Activated CD4-positive, alpha-beta T cell treated with anti-CD3 and anti-CD28 coated beads, Interleukin-2, amount 10 ng/mL, durations not matched to agents 24 days and 14 days (primary cell): ENCODE measurements around the gene SDR42E2. TPM values are rescaled to one million over a fixed set of nuclear protein-coding genes. Genes with fewer than 3 reads are reported as not detected.
"Not testable (repeated sequence)": the region's sequence is repeated elsewhere in the genome, so short reads cannot be mapped to it uniquely, and the experiment has no call there.

Experiments used
- DNase-seq: peaks from one replicate; pipeline ENCODE4 v3.0.0; 2022
- H3K27ac Mint-ChIP-seq: one replicate; pipeline ENCODE4 v1.8.0; 2022; ENCODE audit warnings: mild to moderate bottlenecking, mixed read lengths
- H3K27me3 Mint-ChIP-seq: one replicate; pipeline ENCODE4 v1.8.0; 2022; ENCODE audit warnings: mixed read lengths
- H3K36me3 Mint-ChIP-seq: one replicate; pipeline ENCODE4 v1.8.0; 2022; ENCODE audit warnings: low read depth, mild to moderate bottlenecking, mixed read lengths
- H3K4me1 Mint-ChIP-seq: one replicate; pipeline ENCODE4 v1.8.0; 2021; ENCODE audit warnings: mixed read lengths
- H3K4me3 Mint-ChIP-seq: one replicate; pipeline ENCODE4 v1.8.0; 2022; ENCODE audit warnings: mild to moderate bottlenecking, moderate library complexity, mixed read lengths
- H3K9me3 Mint-ChIP-seq: one replicate; pipeline ENCODE4 v1.8.0; 2021; ENCODE audit warnings: mixed read lengths
- intact Hi-C: fragments of 100-400 bp; cut with micrococcal nuclease; formaldehyde crosslinking; loops from one replicate; pipeline ENCODE4 v1.15.1; 2023
- total RNA-seq: library from RNA; stranded (reverse); gene quantifications from 2 replicates; pipeline ENCODE4 v1.2.3, GENCODE V29; 2022

Gene SDR42E2
- total RNA-seq, 1 donor from 2014 or later = 0.07 TPM

DNA sequence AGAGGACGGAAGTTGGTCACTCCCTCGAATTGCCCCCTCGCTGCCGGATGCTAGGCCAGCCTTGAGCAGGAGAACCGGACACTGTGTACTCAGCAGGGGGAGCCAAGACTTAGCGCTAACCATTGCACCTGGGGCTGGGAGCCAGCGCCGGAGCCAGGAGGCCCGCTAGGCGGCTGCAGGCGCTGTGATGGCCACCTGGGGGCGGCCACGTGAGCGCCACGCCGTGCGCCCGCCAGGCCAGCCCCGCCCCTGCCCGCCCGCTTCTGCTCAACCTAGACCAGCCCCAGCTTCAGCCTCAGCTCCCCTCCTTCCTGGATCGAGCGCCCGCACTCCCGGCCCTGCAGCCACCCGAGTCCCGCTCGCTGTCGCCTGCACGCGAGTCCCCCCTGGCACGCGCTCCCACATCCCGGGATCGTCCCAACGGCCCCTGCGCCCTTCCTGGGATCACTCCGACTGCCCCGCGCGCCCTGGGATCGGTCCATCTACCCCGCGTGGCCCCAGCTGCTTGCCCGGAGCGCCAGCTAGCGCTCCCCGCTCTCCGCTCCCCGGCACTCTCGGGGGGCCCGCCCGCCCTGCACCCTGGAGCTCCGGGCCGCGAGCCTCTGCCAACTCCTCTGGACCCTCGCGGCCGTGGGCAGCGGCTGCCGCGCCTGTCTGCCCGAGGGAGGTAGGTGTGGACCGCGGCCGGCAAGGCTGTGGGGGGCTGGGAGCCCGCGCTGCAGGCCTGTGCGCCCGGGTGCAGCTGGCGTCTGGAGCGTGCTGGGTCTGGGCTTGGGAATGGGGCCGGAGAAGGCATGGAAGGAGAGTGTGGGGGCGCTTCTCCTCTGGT, 43.9 kb downstream of the SDR42E2 start, which contains the start of gene EEF2K:
TSS of gene EEF2K (plus strand) at position 266 of the 829 bp plus-strand sequence. CDS start 19,452 bp downstream, outside the sequence.
- Mint-ChIP-seq H3K9me3 (peaks cover 4% of the 10 kb centered on the region), H3K4me1 (peaks cover 27% of the 10 kb centered on the region), H3K36me3 (peaks cover 19% of the 10 kb centered on the region)

DNA sequence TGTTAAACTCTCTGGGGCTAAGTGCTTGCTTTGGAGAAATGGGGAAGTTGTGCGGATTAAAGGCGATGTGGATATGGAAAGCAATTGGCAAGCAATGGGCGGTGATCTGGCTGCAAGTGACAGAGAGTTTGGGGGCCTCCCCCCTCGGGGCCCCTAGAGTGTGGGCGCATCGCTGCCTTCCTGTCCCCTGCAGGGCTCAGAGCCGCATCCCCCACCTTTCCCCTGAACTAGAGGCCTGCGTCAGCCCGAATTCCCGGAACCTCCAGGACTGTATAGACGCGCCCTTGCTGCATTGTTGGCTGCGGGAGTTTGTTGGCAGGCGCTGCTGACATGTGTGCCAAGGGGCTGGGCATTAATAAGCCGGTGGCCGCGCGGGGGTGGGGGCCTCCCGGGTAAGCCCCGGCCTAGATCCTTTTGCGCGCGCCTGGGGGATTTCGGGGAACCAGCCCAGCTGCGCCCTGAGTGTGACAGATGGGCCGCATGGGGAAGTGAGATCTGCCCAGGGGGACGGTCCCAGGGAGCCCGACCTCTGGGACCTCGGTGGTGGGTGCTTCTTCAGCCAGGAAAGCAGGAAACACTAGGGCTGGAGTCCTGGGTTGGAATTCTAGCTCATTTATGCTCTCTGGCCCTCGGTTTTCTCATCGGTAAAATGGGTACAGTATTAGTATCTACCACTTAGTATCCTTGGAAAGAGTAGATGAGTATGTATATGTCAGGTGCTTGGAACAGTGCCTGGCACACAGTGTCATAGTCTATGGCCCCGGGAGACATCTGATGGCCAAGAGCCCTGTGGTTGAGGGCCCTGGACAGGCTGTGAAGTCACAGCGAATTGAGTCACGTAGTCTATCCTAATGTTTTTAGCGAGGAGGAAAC, 44.8 kb downstream of the SDR42E2 start:
- Mint-ChIP-seq H3K27me3 (no peaks in the 10 kb centered on the region), H3K36me3 (peaks cover 21% of the 10 kb centered on the region), H3K4me3 (peak overlapping the region; percentile 89), H3K4me1 (peaks cover 29% of the 10 kb centered on the region), H3K27ac (peak overlapping the region; percentile 94), H3K9me3 (peaks cover 4% of the 10 kb centered on the region)
- intact Hi-C loops = loop anchor here (1.0 to 5.0 kb wide), 7 partner anchors 12 to 168 kb away; partner anchors contain the start of genes CDR2 and POLR3E
- peak; percentile 83 for DNase-seq

More for the DNA sequence above, 43.9 kb downstream of the SDR42E2 start, which contains the start of gene EEF2K:
- Mint-ChIP-seq H3K4me3 (peak within 1 kb of the TSS; percentile 89), H3K27ac (peak within 1 kb of the TSS; percentile 94), H3K27me3 (no peaks in the 10 kb centered on the region)
- intact Hi-C loops = loop anchor here (1.0 to 5.0 kb wide), 7 partner anchors 11 to 169 kb away; partner anchors contain the start of genes CDR2 and POLR3E
- peak; percentile 94 for DNase-seq

DNA sequence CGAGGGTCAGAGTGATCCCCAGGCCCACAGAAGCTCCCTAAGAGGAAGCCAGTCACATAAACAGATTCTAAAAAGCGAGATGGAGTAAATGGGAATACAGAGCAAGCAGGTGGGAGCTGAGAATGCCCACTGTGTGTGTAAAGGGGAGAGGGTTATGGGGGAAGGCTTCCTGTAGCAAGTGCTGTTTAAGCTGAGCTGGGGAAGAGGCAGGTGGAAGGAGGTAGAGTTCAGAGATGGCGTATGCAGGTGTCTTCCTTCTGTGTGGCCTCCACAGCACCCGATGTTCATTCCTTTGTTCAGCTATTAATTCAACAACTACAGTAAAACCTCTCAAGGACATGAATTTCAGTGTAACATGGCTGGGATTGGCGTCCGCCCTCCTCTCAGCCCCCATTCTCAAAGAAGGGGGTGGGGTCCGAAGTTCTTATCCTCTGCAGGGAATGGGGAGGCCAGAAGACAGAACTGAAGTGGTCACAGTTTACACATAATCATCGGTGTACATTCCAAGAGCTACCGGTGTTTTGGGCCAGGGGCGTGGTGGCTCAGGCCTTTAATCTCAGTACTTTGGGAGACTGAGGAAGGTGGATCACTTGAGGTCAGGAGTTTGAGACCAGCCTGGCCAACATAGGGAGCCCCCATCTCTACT, 45.5 kb downstream of the SDR42E2 start:
- no peak for DNase-seq
- peak overlapping the region; percentile 89 for H3K4me3 Mint-ChIP-seq
- H3K27me3 Mint-ChIP-seq = no peaks in the 10 kb centered on the region
- peaks cover 4% of the 10 kb centered on the region for H3K9me3 Mint-ChIP-seq
- H3K36me3 Mint-ChIP-seq = peaks cover 24% of the 10 kb centered on the region
- peaks cover 29% of the 10 kb centered on the region for H3K4me1 Mint-ChIP-seq
- H3K27ac Mint-ChIP-seq = peak overlapping the region; percentile 94
- intact Hi-C loops = loop anchor here (2.0 to 5.0 kb wide), 4 partner anchors 15 to 167 kb away; partner anchors contain the start of gene CDR2

DNA sequence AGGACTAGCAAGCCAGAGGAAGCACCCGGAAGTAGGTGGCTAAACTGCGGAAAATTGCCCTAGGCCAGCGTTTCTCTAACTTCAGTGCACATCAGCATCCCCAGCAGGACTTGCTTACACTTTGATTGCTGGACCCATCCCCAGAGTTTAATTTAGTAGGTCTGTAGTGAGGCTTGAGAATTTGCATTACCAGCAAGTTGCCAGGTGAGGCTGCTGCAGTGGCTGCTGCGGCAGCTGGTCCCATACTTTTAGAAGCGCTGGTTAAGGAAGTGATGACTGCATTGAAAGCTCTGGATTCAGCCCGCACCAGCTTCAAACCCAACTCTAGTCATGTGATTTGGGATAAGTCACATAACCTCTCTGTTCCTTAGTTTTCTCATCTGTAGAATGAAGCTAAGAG, 48.0 kb downstream of the SDR42E2 start:
- intact Hi-C loops = no loop called here
- peaks cover 37% of the 10 kb centered on the region for H3K4me1 Mint-ChIP-seq
- no peak for DNase-seq
- no peak overlapping the region for H3K4me3 Mint-ChIP-seq
- H3K36me3 Mint-ChIP-seq = peaks cover 43% of the 10 kb centered on the region
- no peak overlapping the region for H3K27ac Mint-ChIP-seq
- peaks cover 4% of the 10 kb centered on the region for H3K9me3 Mint-ChIP-seq
- no peaks in the 10 kb centered on the region for H3K27me3 Mint-ChIP-seq

DNA sequence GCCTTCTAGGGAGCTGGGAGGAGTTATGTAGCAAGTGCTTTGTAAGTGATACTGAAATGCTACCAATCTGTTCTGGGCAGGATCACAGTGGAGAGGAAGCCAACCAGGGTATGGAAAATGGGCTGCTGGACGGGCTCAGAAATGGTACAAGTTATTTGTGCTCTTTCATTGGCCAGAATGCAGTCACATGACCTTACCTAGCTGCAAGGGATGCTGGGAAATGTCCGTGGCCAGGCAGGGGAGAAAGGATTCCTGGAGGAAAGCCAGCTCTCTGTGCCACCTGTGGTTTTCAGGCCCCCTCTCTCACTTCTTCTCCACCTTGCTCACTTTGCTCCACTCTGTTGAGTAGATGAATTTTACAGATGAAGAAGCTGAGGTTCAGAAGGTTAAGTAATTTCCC, 48.5 kb downstream of the SDR42E2 start:
- intact Hi-C loops = no loop called here
- no peaks in the 10 kb centered on the region for H3K27me3 Mint-ChIP-seq
- no peak overlapping the region for H3K27ac Mint-ChIP-seq
- no peak overlapping the region for H3K4me3 Mint-ChIP-seq
- peak; percentile 54 for DNase-seq
- peaks cover 4% of the 10 kb centered on the region for H3K9me3 Mint-ChIP-seq
- H3K36me3 Mint-ChIP-seq = peaks cover 44% of the 10 kb centered on the region
- peaks cover 33% of the 10 kb centered on the region for H3K4me1 Mint-ChIP-seq

DNA sequence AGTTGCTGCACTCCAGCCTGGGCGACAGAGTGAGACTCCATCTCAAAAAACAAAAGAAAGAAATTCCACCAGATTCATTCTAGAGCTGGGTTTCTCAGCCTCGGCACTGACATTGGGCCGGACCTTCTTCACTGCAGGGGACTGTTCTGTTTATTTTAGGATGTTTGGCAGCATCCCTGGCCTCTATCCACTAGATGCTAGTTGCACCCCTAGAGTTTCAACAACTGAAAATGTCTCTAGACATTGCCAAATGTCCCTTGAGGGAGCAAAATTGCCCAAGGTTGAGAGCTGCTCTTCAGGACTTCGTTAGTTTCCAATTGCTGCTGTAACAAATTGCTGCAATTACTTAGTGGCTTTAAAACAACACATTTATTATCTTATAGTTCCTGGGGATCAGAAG, 50.9 kb downstream of the SDR42E2 start:
- no peak overlapping the region for H3K27ac Mint-ChIP-seq
- H3K36me3 Mint-ChIP-seq = peaks cover 44% of the 10 kb centered on the region
- H3K27me3 Mint-ChIP-seq = no peaks in the 10 kb centered on the region
- peaks cover 4% of the 10 kb centered on the region for H3K9me3 Mint-ChIP-seq
- peaks cover 30% of the 10 kb centered on the region for H3K4me1 Mint-ChIP-seq
- no peak overlapping the region for H3K4me3 Mint-ChIP-seq
- intact Hi-C loops = no loop called here
- no peak for DNase-seq

DNA sequence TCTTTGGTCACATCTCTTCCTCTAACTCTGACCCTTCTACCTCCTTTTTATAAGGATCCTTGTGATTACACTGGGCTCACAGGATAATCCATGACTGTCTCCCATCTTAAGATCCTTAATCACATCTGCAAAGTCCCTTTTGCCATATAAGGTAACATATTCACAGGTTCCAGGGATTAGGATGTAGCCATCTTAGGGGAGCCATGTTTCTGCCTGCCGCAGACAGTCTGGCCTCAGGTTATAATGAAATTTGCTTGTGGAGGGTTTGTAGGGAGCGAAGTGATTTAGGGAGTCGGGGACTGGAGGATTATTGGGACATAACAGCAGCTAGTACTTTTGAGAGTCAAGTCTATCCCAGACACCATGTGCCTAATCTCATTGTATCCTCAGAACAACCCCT, 51.5 kb downstream of the SDR42E2 start:
- peaks cover 29% of the 10 kb centered on the region for H3K4me1 Mint-ChIP-seq
- H3K36me3 Mint-ChIP-seq = peaks cover 42% of the 10 kb centered on the region
- no peak overlapping the region for H3K27ac Mint-ChIP-seq
- H3K27me3 Mint-ChIP-seq = no peaks in the 10 kb centered on the region
- H3K9me3 Mint-ChIP-seq = peaks cover 4% of the 10 kb centered on the region
- DNase-seq = no peak
- intact Hi-C loops = no loop called here
- no peak overlapping the region for H3K4me3 Mint-ChIP-seq

DNA sequence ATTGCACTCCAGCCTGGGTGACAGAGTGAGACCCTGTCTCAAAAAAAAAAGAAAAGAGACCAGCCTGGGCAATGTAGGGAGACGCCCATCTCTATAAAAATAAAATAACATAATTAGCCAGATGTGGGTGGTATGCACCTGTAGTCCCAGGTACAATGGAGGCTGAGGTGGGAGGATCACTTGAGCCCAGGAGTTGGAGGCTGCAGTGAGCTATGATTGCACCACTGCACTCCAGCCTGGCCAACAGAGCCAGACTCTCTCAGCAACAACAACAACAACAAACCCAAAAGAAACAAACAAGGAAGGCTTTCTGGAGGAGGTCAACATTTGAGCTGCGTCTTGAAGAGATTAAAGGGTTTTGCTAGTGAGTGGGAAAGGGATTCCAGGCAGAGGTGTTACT, 52.1 kb downstream of the SDR42E2 start:
- no peak for DNase-seq
- Mint-ChIP-seq H3K4me3 (no peak overlapping the region), H3K9me3 (peaks cover 4% of the 10 kb centered on the region), H3K27me3 (no peaks in the 10 kb centered on the region), H3K36me3 (peaks cover 38% of the 10 kb centered on the region), H3K4me1 (peaks cover 25% of the 10 kb centered on the region), H3K27ac (no peak overlapping the region)
- intact Hi-C loops = no loop called here

DNA sequence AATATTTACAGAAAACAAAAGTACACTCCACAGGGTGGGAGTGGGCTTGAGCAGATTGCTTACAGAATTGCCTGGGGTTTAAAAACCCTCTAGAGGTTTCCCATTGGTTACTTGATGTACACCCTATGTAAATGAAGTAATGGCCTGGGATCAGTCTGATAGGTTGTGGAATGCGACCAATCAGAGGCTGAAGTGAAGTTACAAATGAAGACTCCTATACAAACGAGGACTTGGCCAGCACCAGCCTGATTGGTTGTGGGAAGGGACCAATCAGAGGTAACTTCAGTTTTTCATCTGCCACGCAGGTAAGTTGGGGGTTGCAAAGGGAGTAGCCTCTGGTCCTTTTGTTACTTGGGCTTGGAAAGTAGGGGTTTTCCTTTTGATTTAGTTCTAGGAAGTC, 52.6 kb downstream of the SDR42E2 start:
- peaks cover 39% of the 10 kb centered on the region for H3K36me3 Mint-ChIP-seq
- H3K27ac Mint-ChIP-seq = no peak overlapping the region
- DNase-seq = no peak
- peaks cover 4% of the 10 kb centered on the region for H3K9me3 Mint-ChIP-seq
- no peak overlapping the region for H3K4me3 Mint-ChIP-seq
- H3K4me1 Mint-ChIP-seq = peaks cover 23% of the 10 kb centered on the region
- intact Hi-C loops = no loop called here
- H3K27me3 Mint-ChIP-seq = no peaks in the 10 kb centered on the region

DNA sequence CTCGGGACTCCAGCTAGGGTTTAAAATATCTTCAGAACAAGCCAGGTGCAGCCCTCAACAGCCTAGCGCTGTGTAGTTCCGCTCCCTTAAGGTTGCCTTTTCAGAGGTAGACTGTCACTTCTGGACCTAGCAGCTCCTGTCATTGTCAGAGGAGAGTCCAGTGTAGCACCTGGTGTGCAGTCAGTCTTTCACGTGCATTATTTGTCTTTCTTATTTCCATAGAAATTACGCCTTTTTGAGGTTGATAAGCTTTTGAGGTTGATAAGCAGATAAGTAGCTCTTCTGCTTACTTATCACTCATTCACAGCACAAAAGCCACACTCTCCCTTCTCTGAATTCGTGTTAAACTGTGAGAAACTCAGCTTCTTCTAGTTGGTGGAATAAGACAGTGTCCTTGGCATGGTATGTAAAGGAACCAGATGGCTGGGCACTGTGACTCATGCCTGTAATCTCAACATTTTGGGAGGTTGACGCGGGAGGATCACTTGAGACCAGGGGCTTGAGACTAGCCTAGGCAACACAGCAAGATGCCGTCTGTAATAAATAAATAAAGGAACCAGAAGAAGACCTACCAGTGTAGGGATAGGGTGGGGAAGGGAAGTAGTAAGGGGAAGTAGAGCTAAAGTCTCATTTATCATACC, 54.0 kb downstream of the SDR42E2 start:
- Mint-ChIP-seq H3K4me3 (no peak overlapping the region), H3K27ac (peak overlapping the region; percentile 2), H3K9me3 (no peaks in the 10 kb centered on the region), H3K27me3 (no peaks in the 10 kb centered on the region), H3K4me1 (peaks cover 23% of the 10 kb centered on the region), H3K36me3 (peaks cover 35% of the 10 kb centered on the region)
- intact Hi-C loops = no loop called here
- no peak for DNase-seq

DNA sequence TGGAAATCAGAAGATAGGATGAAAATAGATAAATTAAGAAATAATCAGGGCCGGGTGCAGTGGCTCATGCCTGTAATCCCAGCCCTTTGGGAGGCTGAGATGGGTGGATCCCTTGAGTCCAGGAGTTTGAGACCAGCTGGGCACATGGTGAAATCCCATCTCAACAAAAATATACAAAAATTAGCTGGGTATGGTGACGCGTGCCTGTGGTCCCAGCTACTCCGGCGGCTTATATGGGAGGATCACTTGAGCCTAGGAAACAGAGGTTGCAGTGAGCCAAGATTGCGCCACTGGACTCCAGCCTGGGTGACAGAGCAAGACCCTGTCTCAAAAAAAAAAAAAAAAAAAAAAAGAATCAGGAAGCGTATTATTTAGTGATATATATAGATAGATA, 54.5 kb downstream of the SDR42E2 start:
- H3K4me3 Mint-ChIP-seq, DNase-seq, intact Hi-C loops, H3K9me3 Mint-ChIP-seq, H3K27me3 Mint-ChIP-seq, H3K27ac Mint-ChIP-seq: not testable (repeated sequence)
- peaks cover 22% of the 10 kb centered on the region for H3K4me1 Mint-ChIP-seq
- peaks cover 34% of the 10 kb centered on the region for H3K36me3 Mint-ChIP-seq

DNA sequence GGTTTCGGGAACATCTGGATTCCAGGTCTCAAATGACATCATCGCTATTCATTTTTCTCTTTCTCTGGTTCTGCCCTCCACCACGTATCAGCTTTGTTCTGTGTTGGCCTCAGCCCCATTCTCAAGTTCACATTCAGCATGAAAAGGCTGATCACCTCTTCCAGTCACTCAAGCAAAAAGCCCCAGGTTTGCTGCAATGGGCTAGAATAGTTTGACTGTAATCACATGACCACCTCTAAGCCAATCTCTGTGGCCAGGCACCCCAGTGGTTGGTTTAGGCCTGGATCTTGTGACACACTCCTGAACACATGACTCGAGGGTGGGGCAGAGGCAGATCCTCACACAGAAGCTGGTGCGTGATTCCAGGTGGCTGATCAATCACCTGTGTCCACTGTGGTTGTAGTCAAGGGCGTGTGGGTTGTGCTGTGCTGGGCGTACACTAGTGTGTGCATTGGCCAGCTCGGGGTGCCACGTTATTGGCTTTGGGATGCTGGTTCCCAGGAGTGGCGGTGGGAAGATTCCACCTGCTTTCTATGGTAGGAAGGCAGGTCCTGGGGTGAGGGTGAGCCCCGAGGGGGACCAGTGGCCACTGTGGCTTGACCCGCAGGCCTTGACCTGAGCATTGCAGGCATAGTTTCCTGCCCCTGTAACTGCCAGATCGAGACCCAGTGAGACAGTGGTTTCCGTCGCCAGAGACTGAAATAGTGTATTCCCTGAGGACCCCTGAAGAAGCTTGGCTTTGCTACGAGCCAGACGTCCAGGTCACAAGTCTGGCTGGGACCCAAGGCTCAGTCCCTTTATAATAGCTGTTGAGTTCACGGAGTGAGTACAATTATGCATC, 55.8 kb downstream of the SDR42E2 start:
- no peaks in the 10 kb centered on the region for H3K9me3 Mint-ChIP-seq
- H3K4me3 Mint-ChIP-seq = no peak overlapping the region
- no peaks in the 10 kb centered on the region for H3K27me3 Mint-ChIP-seq
- peaks cover 26% of the 10 kb centered on the region for H3K4me1 Mint-ChIP-seq
- DNase-seq = peak; percentile 69
- H3K27ac Mint-ChIP-seq = no peak overlapping the region
- intact Hi-C loops = no loop called here
- H3K36me3 Mint-ChIP-seq = peaks cover 31% of the 10 kb centered on the region
